HEK293 (cell line): ENCODE results near the gene PIP4K2A.

Experiments
- CTCF ChIA-PET: fragments of 350-600 bp; formaldehyde crosslinking; extraction: SDS; loops from one replicate; lab custom pipeline; 2021; ENCODE audit warnings: antibody characterized with exemption; lab: Yijun Ruan, JAX
- POLR2A ChIA-PET: fragments of 300-600 bp; formaldehyde crosslinking; extraction: SDS; loops from one replicate; lab custom pipeline; 2020; ENCODE audit warnings: antibody characterized with exemption, inconsistent platforms; lab: Yijun Ruan, JAX
- H3K27ac ChIP-seq: fragments of 200-500 bp; sonication (Bioruptor generic); 2 replicates; pipeline ENCODE4 v1.5.1; 2014; ENCODE audit warnings: low read depth, low read length, control low read depth, inconsistent platforms; ENCODE audit errors: extremely low read depth
- H3K36me3 ChIP-seq, 2 experiments: fragments of 200-500 bp in 1 of 2; sonication (Bioruptor generic) in 1 of 2; 1 replicate in 1 of 2; 2 replicates in 1 of 2; pipeline ENCODE4 v1.5.1; 2014 to 2017; ENCODE audit warnings: inconsistent platforms in 2 of 2, low read length in 2 of 2; ENCODE audit not compliant: control insufficient read depth in 2 of 2, insufficient read depth in 1 of 2
- H3K4me1 ChIP-seq: fragments of 200-500 bp; sonication (Bioruptor generic); 2 replicates; pipeline ENCODE4 v1.5.1; 2014; ENCODE audit warnings: mild to moderate bottlenecking, low read length, inconsistent platforms; ENCODE audit not compliant: control insufficient read depth, insufficient read depth
- H3K4me3 ChIP-seq: 2 replicates; pipeline ENCODE4 v1.5.1; 2011; ENCODE audit warnings: low read depth, mild to moderate bottlenecking, control low read depth, low read length, moderate library complexity
- H3K9me3 ChIP-seq: fragments of 200-500 bp; sonication (Bioruptor generic); 2 replicates; pipeline ENCODE4 v1.5.1; 2014; ENCODE audit warnings: low read depth, low read length, inconsistent platforms; ENCODE audit not compliant: control insufficient read depth, insufficient read depth
- BCL11B ChIP-seq: fragments of 450-650 bp; formaldehyde crosslinking; IDR thresholded peaks from 2 replicates; pipeline ENCODE4 v1.5.1; 2016; ENCODE audit warnings: low read depth, missing biosample characterization, missing genetic modification characterization
- HOXD13 ChIP-seq: sonication (generic); formaldehyde crosslinking; IDR thresholded peaks from 2 replicates; pipeline ENCODE4 v1.8.0; 2022; ENCODE audit warnings: missing genetic modification reagents, borderline replicate concordance
- MEIS1 ChIP-seq: sonication (generic); formaldehyde crosslinking; IDR thresholded peaks from 2 replicates; pipeline ENCODE4 v1.8.1; 2022; ENCODE audit warnings: missing genetic modification reagents, mild to moderate bottlenecking, borderline replicate concordance
- OSR2 ChIP-seq: fragments of 450-650 bp; formaldehyde crosslinking; IDR thresholded peaks from 2 replicates; pipeline ENCODE4 v1.5.1; 2016; ENCODE audit warnings: missing biosample characterization, missing genetic modification characterization
- OVOL3 ChIP-seq: fragments of 450-650 bp; formaldehyde crosslinking; IDR thresholded peaks from 2 replicates; pipeline ENCODE4 v1.5.1; 2016; ENCODE audit warnings: missing biosample characterization, missing genetic modification characterization
- REPIN1 ChIP-seq: fragments of 450-650 bp; formaldehyde crosslinking; IDR thresholded peaks from 2 replicates; pipeline ENCODE4 v1.5.1; 2017; ENCODE audit warnings: missing biosample characterization, missing genetic modification characterization, low read depth
- TCF7L2 ChIP-seq: IDR thresholded peaks from 2 replicates; pipeline ENCODE4 v1.6.1; 2011; ENCODE audit warnings: low read depth, mild to moderate bottlenecking, inconsistent platforms, low read length, moderate library complexity, borderline replicate concordance
- TRIM28 ChIP-seq: IDR thresholded peaks from 2 replicates; pipeline ENCODE4 v1.6.1; 2011; ENCODE audit warnings: low read length, control low read depth, borderline replicate concordance
- ZBTB21 ChIP-seq: fragments of 450-650 bp; formaldehyde crosslinking; IDR thresholded peaks from 2 replicates; pipeline ENCODE4 v1.5.1; 2017; ENCODE audit warnings: missing biosample characterization, missing genetic modification characterization
- ZBTB7A ChIP-seq: fragments of 450-650 bp; formaldehyde crosslinking; IDR thresholded peaks from 2 replicates; pipeline ENCODE4 v1.5.1; 2016; ENCODE audit warnings: low read depth, missing biosample characterization, missing genetic modification characterization
- ZBTB8A ChIP-seq: fragments of 450-650 bp; formaldehyde crosslinking; IDR thresholded peaks from 2 replicates; pipeline ENCODE4 v1.5.1; 2016; ENCODE audit warnings: missing biosample characterization, missing genetic modification characterization
- ZFP41 ChIP-seq: fragments of 450-650 bp; formaldehyde crosslinking; IDR thresholded peaks from 2 replicates; pipeline ENCODE4 v1.5.1; 2016; ENCODE audit warnings: missing biosample characterization, missing genetic modification characterization, borderline replicate concordance
- ZIC2 ChIP-seq: fragments of 450-650 bp; formaldehyde crosslinking; IDR thresholded peaks from 2 replicates; pipeline ENCODE4 v1.5.1; 2016; ENCODE audit warnings: missing biosample characterization, missing genetic modification characterization
- ZNF10 ChIP-seq: fragments of 450-650 bp; formaldehyde crosslinking; IDR thresholded peaks from 2 replicates; pipeline ENCODE4 v1.5.1; 2017; ENCODE audit warnings: missing biosample characterization, missing genetic modification characterization
- ZNF211 ChIP-seq: fragments of 450-650 bp; formaldehyde crosslinking; IDR thresholded peaks from 2 replicates; pipeline ENCODE4 v1.5.1; 2016; ENCODE audit warnings: low read depth, missing biosample characterization, missing genetic modification characterization
- ZNF274 ChIP-seq, 2 experiments: fragments of 200-500 bp in 1 of 2; fragments of 450-650 bp in 1 of 2; sonication (Bioruptor generic) in 1 of 2; formaldehyde crosslinking in 1 of 2; IDR thresholded peaks; 2 replicates each; pipeline versions ENCODE4 v1.5.1 to v1.6.1; 2014 to 2016; ENCODE audit warnings: borderline replicate concordance in 1 of 2, inconsistent platforms in 1 of 2, low read length in 1 of 2, missing biosample characterization in 1 of 2, missing genetic modification characterization in 1 of 2
- ZNF391 ChIP-seq: fragments of 450-650 bp; formaldehyde crosslinking; IDR thresholded peaks from 2 replicates; pipeline ENCODE4 v1.5.1; 2016; ENCODE audit warnings: low read depth, missing biosample characterization, missing genetic modification characterization, borderline replicate concordance
- ZNF473 ChIP-seq: fragments of 450-650 bp; formaldehyde crosslinking; IDR thresholded peaks from 2 replicates; pipeline ENCODE4 v1.5.1; 2017; ENCODE audit warnings: missing biosample characterization, missing genetic modification characterization
- ZNF544 ChIP-seq: fragments of 450-650 bp; formaldehyde crosslinking; IDR thresholded peaks from 2 replicates; pipeline ENCODE4 v1.5.0; 2017; ENCODE audit warnings: missing biosample characterization, missing genetic modification characterization
- ZNF658 ChIP-seq: fragments of 450-650 bp; formaldehyde crosslinking; IDR thresholded peaks from 2 replicates; pipeline ENCODE4; 2016; ENCODE audit warnings: missing biosample characterization, missing genetic modification characterization
- ZNF692 ChIP-seq: fragments of 450-650 bp; formaldehyde crosslinking; IDR thresholded peaks from 2 replicates; pipeline ENCODE4 v1.5.1; 2016; ENCODE audit warnings: missing biosample characterization, missing genetic modification characterization
- ZNF777 ChIP-seq: fragments of 450-650 bp; formaldehyde crosslinking; IDR thresholded peaks from 2 replicates; pipeline ENCODE4 v1.5.1; 2017; ENCODE audit warnings: missing biosample characterization, missing genetic modification characterization, borderline replicate concordance
- ZSCAN18 ChIP-seq: fragments of 450-650 bp; formaldehyde crosslinking; IDR thresholded peaks from 2 replicates; pipeline ENCODE4 v1.5.1; 2016; ENCODE audit warnings: missing biosample characterization, missing genetic modification characterization
- ZSCAN23 ChIP-seq: fragments of 450-650 bp; formaldehyde crosslinking; IDR thresholded peaks from 2 replicates; pipeline ENCODE4 v1.5.1; 2016; ENCODE audit warnings: missing biosample characterization, missing genetic modification characterization
- TF ChIP-seq, protein P1 (sequence below): fragments of 450-650 bp; formaldehyde crosslinking; IDR thresholded peaks from 2 replicates; pipeline ENCODE4 v1.5.1; 2016; ENCODE audit warnings: missing biosample characterization, missing genetic modification characterization
- TF ChIP-seq, protein P2 (sequence below): fragments of 450-650 bp; formaldehyde crosslinking; IDR thresholded peaks from 2 replicates; pipeline ENCODE4 v1.5.1; 2016; ENCODE audit warnings: missing biosample characterization, missing genetic modification characterization
- TF ChIP-seq, protein P3 (sequence below): fragments of 450-650 bp; formaldehyde crosslinking; IDR thresholded peaks from 2 replicates; pipeline ENCODE4 v1.5.1; 2016; ENCODE audit warnings: missing biosample characterization, missing genetic modification characterization

The PIP4K2A gene

GRCh38 chr10:22620929-22621328 lies 93.4 kb downstream of the PIP4K2A start (continued):
- TF ChIP-seq TCF7L2 (no peak), MEIS1 (CRISPR knock-in tag) (no peak), ZNF473 (tag by site-specific recombination) (no peak), ZFP41 (tag by site-specific recombination) (no peak), REPIN1 (tag by site-specific recombination) (no peak)
- TF ChIP-seq, protein P1, sequence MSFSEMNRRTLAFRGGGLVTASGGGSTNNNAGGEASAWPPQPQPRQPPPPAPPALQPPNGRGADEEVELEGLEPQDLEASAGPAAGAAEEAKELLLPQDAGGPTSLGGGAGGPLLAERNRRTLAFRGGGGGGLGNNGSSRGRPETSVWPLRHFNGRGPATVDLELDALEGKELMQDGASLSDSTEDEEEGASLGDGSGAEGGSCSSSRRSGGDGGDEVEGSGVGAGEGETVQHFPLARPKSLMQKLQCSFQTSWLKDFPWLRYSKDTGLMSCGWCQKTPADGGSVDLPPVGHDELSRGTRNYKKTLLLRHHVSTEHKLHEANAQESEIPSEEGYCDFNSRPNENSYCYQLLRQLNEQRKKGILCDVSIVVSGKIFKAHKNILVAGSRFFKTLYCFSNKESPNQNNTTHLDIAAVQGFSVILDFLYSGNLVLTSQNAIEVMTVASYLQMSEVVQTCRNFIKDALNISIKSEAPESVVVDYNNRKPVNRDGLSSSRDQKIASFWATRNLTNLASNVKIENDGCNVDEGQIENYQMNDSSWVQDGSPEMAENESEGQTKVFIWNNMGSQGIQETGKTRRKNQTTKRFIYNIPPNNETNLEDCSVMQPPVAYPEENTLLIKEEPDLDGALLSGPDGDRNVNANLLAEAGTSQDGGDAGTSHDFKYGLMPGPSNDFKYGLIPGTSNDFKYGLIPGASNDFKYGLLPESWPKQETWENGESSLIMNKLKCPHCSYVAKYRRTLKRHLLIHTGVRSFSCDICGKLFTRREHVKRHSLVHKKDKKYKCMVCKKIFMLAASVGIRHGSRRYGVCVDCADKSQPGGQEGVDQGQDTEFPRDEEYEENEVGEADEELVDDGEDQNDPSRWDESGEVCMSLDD (tag by site-specific recombination) = no peak

DNA sequence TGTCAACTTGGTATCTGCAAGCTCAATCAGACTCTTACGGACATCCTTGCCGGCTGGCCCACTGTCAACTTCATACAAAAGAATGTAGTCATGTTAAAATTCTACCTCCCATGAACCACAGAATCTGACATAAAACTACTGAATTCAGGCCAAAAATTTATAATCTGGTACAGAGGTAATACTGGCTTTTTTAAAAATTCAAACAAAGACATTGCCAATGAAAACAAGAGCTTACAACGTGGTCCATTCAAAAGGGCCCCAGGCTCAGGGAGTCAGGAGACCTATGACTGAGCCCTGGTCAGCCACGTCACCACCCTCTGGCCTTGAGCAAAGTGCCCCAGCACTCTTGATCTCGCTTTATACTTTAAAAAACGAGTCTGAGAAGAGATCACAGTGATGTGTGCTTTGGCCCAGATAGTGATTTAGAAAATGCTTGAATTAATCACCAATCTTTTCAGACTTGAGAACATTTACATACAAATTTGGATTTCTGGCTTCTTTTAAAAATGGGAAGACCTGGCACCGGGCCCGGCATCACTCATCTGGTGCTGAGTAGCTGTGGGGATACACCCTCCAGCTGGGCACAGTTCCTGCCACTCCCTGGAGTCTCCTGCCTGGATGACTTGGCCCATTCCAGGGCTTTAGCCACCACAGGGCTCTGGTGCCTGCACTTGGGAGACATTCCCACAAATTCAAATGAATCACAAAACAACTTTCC lies 94.1 kb downstream of the PIP4K2A start:
- H3K27ac ChIP-seq = no peak overlapping the region
- no peak overlapping the region for H3K4me3 ChIP-seq
- CTCF ChIA-PET = interaction anchor here (0.8 kb wide), 1 partner anchor 297 kb away, joined by 3 read pairs; no protein-coding TSS in a partner anchor
- H3K36me3 ChIP-seq = no peaks in the 10 kb centered on the region
- H3K9me3 ChIP-seq = no peaks in the 10 kb centered on the region
- H3K4me1 ChIP-seq = peaks cover 20% of the 10 kb centered on the region
- POLR2A ChIA-PET = no interaction called here
- TF ChIP-seq ZBTB8A (tag by site-specific recombination) = peak; percentile 82
- TF ChIP-seq ZSCAN18 (tag by site-specific recombination) = no peak
- TF ChIP-seq, protein P2, sequence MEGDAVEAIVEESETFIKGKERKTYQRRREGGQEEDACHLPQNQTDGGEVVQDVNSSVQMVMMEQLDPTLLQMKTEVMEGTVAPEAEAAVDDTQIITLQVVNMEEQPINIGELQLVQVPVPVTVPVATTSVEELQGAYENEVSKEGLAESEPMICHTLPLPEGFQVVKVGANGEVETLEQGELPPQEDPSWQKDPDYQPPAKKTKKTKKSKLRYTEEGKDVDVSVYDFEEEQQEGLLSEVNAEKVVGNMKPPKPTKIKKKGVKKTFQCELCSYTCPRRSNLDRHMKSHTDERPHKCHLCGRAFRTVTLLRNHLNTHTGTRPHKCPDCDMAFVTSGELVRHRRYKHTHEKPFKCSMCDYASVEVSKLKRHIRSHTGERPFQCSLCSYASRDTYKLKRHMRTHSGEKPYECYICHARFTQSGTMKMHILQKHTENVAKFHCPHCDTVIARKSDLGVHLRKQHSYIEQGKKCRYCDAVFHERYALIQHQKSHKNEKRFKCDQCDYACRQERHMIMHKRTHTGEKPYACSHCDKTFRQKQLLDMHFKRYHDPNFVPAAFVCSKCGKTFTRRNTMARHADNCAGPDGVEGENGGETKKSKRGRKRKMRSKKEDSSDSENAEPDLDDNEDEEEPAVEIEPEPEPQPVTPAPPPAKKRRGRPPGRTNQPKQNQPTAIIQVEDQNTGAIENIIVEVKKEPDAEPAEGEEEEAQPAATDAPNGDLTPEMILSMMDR (tag by site-specific recombination) = no peak
- no peak for TF ChIP-seq ZBTB7A
- TF ChIP-seq ZNF777 (tag by site-specific recombination) = no peak
- TF ChIP-seq TRIM28 = no peak
- TF ChIP-seq BCL11B (tag by site-specific recombination) = no peak
- no peak for TF ChIP-seq ZNF274 (IDR thresholded peaks at IDR 0.05; ENCODE audit: low read length)
- TF ChIP-seq ZNF274 (tag by site-specific recombination; IDR thresholded peaks at IDR 0.05; ENCODE audit: borderline replicate concordance) = no peak
- peak; percentile 60 for TF ChIP-seq ZIC2 (tag by site-specific recombination)
- 0 out of 2 replicates have a peak, but pooled peaks have one; percentile 13 for TF ChIP-seq ZNF692 (tag by site-specific recombination)
- peak; percentile 65 for TF ChIP-seq ZNF10 (tag by site-specific recombination)
- TF ChIP-seq OSR2 (tag by site-specific recombination) = no peak
- TF ChIP-seq ZNF658 (tag by site-specific recombination) = no peak
- TF ChIP-seq ZSCAN23 = no peak
- TF ChIP-seq ZNF544 (tag by site-specific recombination) = no peak
- no peak for TF ChIP-seq OVOL3 (tag by site-specific recombination)
- no peak for TF ChIP-seq ZNF391
- TF ChIP-seq ZBTB21 (tag by site-specific recombination) = no peak
- TF ChIP-seq HOXD13 = no peak
- TF ChIP-seq, protein P3, sequence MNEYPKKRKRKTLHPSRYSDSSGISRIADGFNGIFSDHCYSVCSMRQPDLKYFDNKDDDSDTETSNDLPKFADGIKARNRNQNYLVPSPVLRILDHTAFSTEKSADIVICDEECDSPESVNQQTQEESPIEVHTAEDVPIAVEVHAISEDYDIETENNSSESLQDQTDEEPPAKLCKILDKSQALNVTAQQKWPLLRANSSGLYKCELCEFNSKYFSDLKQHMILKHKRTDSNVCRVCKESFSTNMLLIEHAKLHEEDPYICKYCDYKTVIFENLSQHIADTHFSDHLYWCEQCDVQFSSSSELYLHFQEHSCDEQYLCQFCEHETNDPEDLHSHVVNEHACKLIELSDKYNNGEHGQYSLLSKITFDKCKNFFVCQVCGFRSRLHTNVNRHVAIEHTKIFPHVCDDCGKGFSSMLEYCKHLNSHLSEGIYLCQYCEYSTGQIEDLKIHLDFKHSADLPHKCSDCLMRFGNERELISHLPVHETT (tag by site-specific recombination) = no peak
- TF ChIP-seq ZNF211 (tag by site-specific recombination) = no peak
